AG09309 (cell line): ENCODE measurements around the gene SHPK.

Experiments
- DNase-seq: peaks from one replicate; pipeline ENCODE4 v3.0.0-alpha.2; 2010; ENCODE audit warnings: low read depth
- H3K4me3 ChIP-seq: 2 replicates; pipeline ENCODE4 v1.5.1; 2011; ENCODE audit warnings: mild to moderate bottlenecking, low read depth, low read length, moderate library complexity; ENCODE audit not compliant: control insufficient read depth
- TF ChIP-seq, protein P1 (sequence below): IDR thresholded peaks from 2 replicates; pipeline ENCODE4 v1.5.1; 2011; ENCODE audit warnings: mild to moderate bottlenecking, low read depth, low read length, inconsistent platforms; ENCODE audit not compliant: insufficient read depth, control insufficient read depth; ENCODE audit errors: missing control alignments

The SHPK gene

DNA sequence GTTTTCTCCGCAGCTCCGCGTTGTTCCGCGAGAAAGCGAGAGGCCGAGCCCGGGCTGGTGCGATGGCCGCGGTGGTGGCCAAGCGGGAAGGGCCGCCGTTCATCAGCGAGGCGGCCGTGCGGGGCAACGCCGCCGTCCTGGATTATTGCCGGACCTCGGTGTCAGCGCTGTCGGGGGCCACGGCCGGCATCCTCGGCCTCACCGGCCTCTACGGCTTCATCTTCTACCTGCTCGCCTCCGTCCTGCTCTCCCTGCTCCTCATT is 33.0 kb upstream of the SHPK start:
- TF ChIP-seq, protein P1, sequence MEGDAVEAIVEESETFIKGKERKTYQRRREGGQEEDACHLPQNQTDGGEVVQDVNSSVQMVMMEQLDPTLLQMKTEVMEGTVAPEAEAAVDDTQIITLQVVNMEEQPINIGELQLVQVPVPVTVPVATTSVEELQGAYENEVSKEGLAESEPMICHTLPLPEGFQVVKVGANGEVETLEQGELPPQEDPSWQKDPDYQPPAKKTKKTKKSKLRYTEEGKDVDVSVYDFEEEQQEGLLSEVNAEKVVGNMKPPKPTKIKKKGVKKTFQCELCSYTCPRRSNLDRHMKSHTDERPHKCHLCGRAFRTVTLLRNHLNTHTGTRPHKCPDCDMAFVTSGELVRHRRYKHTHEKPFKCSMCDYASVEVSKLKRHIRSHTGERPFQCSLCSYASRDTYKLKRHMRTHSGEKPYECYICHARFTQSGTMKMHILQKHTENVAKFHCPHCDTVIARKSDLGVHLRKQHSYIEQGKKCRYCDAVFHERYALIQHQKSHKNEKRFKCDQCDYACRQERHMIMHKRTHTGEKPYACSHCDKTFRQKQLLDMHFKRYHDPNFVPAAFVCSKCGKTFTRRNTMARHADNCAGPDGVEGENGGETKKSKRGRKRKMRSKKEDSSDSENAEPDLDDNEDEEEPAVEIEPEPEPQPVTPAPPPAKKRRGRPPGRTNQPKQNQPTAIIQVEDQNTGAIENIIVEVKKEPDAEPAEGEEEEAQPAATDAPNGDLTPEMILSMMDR: no peak
- DNase-seq: no peak
- H3K4me3 ChIP-seq: peak overlapping the region; percentile 95

DNA sequence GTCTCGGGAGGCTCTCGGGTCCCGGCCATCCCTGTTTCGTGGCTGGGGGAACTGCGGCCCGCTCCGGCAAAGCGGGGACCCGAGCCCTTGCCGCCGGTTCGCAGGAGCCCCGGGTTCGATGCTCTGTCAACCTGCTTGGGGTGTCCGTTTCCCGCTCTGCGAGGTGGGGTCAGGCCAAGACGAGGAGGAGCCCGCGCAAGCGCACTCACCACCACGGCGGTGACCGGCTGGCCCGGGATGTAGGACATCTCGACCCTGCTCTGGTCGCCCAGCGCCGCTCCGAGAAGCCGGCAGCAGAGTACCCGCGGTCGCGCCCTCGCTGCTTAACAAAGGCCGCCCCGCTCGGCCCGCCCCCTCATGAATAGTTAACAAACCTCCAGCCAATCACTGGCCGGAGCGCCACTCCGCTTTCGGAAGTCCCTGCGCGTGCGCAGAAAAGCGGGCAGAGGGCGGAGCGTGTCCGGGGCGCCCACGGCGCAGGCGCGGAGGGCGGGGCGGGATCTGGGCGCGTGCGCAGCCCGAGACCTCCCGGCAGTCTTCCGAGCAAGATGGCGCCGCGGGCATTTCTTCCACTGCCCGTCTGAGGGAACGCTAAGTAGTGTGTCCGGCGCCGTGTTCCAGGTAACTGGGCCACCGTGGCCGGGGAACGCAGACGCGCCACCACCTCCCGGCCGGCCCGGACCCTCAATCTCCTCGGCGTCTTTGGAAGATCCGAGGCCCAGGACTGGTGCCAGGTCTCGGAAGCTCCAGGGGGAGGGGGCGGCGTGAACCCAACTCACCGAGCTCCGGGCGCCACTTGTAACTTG is 32.4 kb upstream of the SHPK start, which contains the start of the genes EMC6 and TAX1BP3:
EMC6 (plus strand) TSS at position 534 of the 806 bp plus-strand sequence. CDS start 335 bp downstream, outside the sequence.
TAX1BP3 (minus strand) TSS at position 300 of the 806 bp plus-strand sequence; CDS start at position 248, 52 bp downstream.
- TF ChIP-seq, protein P1: no peak
- peak; percentile 84 for DNase-seq
- H3K4me3 ChIP-seq: peak within 1 kb of the TSS; percentile 95

DNA sequence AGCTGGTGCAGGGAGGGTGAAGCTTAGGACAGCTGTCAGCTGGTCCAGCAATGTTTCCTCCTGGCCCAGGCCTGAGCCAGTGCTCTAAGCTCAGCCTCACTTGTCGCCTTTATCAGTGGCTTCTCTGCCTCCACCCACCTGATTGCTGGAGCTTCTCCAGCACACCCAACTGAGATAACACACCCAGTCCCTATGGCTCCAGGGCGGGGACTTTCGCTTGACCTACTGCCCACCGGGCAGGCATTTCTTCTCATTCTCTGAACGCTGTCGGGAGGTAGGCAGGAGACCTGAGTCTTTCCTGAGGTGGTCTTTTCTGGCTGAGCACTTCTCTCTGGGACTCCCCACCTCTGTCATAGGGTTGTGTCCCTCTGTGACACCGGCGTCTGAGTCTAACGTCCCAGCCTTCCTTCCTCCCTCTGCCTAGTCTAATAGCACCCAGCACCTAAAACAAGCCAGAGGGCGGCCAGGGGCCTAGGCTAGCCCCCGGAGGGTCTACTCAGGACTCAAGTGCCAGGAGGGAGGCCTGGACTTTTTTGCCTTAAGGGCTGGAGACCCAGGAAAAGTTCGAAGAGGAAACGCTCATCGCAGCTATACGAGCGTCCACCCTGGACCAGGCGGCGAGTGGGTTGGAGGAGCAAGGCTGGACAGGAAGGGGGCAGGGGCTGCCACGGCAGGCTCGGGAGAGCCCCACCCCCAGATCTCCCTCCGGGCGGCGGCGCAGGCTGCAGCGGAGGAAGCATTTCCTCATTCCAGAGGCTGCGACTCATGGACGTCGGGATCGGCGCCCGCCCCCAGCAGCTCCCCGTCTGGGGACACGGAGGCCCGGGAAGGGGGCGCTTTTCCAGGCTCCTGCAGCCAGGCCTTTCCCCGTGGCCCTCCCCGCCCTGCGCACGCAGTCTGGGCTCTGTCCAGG is 31.6 kb upstream of the SHPK start:
- peak overlapping the region; percentile 70 for H3K4me3 ChIP-seq
- TF ChIP-seq, protein P1: peak; percentile 4
- DNase-seq: peak; percentile 66

DNA sequence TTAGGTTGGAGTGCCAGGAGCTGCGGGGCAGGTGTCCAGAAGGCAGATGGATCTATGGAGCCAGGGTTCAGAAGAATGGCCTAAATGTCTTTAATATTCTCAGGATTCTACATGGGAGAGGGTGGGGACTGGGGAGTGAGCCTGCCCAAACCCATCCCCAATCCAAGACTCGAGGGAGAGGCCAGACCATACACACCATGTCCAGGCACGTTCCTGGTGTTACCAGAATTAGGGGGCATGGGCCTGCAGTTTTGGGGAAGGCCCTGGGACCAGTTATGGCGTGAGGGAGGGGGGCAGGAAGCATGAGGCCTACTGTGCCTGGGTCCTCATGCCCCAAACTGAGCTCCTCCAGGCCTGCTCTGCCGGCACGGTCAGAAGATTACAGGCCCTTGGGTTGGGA is 30.5 kb upstream of the SHPK start:
- no peak for DNase-seq
- TF ChIP-seq, protein P1: no peak
- H3K4me3 ChIP-seq: peak overlapping the region; percentile 31

DNA sequence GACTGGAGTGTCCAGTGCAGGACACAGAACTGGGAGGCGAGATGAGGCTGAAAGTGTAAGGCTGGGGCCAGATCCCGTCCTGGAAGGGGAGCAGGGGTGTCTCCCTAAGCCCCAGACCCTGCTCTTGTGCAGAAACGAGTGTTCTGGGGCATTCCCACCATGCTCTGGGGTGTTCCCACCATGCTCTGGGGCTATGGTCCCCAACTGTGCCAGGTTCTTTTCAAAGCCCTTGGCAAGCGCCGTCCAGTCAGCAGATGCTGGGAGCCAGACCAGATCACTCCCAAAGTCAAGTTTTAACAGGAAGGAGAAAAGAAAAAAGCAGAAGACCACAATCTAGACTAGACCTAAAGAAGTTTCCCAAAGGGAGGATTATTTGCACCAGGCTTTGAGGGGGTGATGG is 29.8 kb upstream of the SHPK start:
- DNase-seq: no peak
- TF ChIP-seq, protein P1: no peak
- no peak overlapping the region for H3K4me3 ChIP-seq

DNA sequence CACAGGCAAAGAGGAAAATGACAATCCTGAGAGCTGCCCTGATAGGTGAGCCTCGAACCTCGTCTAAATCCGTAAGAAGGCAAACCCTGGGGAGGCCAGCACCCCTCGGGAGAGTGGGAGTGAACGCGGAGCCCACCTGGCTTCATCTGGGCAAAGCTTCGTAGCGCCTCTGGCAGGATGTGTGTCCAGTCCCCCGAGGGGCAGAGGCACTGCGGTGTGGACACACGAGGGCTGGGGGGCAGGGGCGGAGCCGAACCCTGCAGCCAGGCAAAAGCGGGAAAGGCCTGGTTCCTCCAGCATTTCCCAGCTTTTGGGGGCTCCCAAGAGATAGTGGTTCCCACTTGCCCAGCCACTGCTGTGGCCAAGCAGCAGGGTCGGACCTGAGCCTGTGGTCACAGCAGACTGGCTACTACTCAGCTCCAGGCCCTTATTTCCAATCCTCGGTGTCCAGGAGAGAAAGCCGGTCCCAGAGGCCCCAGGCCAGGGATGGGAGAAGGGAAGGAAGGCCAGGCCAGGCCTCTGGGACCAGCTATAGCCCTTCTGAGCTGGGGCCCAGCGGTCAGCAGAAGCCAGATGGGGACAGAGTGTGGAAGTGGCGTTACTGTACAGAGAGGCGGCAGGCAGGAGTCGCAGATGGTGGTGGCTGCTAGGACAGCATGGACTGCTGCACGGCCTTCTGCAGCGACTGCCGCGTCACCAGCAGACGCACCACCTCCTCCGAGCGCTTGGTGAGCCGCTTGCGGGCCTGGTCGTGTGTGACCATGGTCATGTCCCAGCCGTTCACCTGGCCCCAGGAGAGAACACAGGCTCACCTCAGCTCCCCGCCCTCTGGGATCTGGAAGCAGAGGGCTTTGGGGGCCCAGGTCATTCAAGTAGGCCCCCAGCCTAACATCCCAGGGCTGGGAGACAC is 27.3 kb upstream of the SHPK start:
- no peak for DNase-seq
- no peak overlapping the region for H3K4me3 ChIP-seq
- TF ChIP-seq, protein P1: no peak
